Measurements from ENCODE around the gene RHBDD1. TPM values are rescaled to one million over a fixed set of nuclear protein-coding genes. Genes with fewer than 3 reads are reported as not detected.

The RHBDD1 gene
- total RNA-seq, 1 donor from 2014 or later, result 31.9 TPM

- DNase-seq (ENCODE audit: low spot score), result no peak
Observed at GRCh38 chr2:227029426-227030105, 193.7 kb downstream of the RHBDD1 start.

GRCh38 chr2:227030789-227031188 lies 194.9 kb downstream of the RHBDD1 start:
- DNase-seq (ENCODE audit: low spot score), result no peak

GRCh38 chr2:227031379-227031778 lies 195.5 kb downstream of the RHBDD1 start:
- DNase-seq (ENCODE audit: low spot score), result no peak

GRCh38 chr2:227033471-227034148 lies 197.8 kb downstream of the RHBDD1 start:
- DNase-seq (ENCODE audit: low spot score), result no peak

- DNase-seq (ENCODE audit: low spot score), result no peak
Observed at GRCh38 chr2:227035711-227036367, 200.0 kb downstream of the RHBDD1 start.

GRCh38 chr2:227036527-227036926 lies 200.7 kb downstream of the RHBDD1 start:
- DNase-seq (ENCODE audit: low spot score), result no peak

- DNase-seq (ENCODE audit: low spot score), result no peak
Observed at GRCh38 chr2:227038550-227039189, 202.8 kb downstream of the RHBDD1 start.

GRCh38 chr2:227043981-227044380 lies 208.1 kb downstream of the RHBDD1 start:
- no peak for DNase-seq (ENCODE audit: low spot score)

Other genes starting within 250 kb of the RHBDD1 start
- 17.0 TPM for gene IRS1, start 36.2 kb upstream of the RHBDD1 start, total RNA-seq